Stimulated activated naive B cell treated with anti-CD40 and anti-IgM and Interleukin-4, amounts not matched to agents 10 μg/mL and 1 μg/mL and 100 μg/mL, for 72 hours (primary cell): ENCODE data around the gene TGFBR3.
"Not testable (repeated sequence)": the region's sequence is repeated elsewhere in the genome, so short reads cannot be mapped to it uniquely, and the experiment has no call there.

ENCODE experiments used
- ATAC-seq, 2 donors: fragments of 150-1000 bp; cut with Tn5 transposase; replicated peaks; 2 replicates each; pipeline ENCODE4 v1.10.0; 2021; ENCODE audit warnings: moderate library complexity in 1 of 2
- DNase-seq: peaks from one replicate; pipeline ENCODE4 v3.0.0; 2021
- H3K27ac Mint-ChIP-seq: one replicate; pipeline ENCODE4 v1.8.0; 2022; ENCODE audit warnings: mild to moderate bottlenecking, mixed read lengths
- H3K27me3 Mint-ChIP-seq, 2 donors: one replicate each; pipeline ENCODE4 v1.8.0; 2022; ENCODE audit warnings: mixed read lengths in 2 of 2
- H3K36me3 Mint-ChIP-seq, 2 donors: one replicate each; pipeline ENCODE4 v1.8.0; 2022; ENCODE audit warnings: mixed read lengths in 2 of 2, mild to moderate bottlenecking in 1 of 2
- H3K4me1 Mint-ChIP-seq, 2 donors: one replicate each; pipeline ENCODE4 v1.8.0; 2022; ENCODE audit warnings: mixed read lengths in 2 of 2, mild to moderate bottlenecking in 1 of 2
- H3K4me3 Mint-ChIP-seq, 2 donors: one replicate each; pipeline ENCODE4 v1.8.0; 2022; ENCODE audit warnings: mild to moderate bottlenecking in 2 of 2, mixed read lengths in 2 of 2, moderate library complexity in 1 of 2
- H3K9me3 Mint-ChIP-seq, 2 donors: one replicate each; pipeline ENCODE4 v1.8.0; 2022; ENCODE audit warnings: mixed read lengths in 2 of 2, mild to moderate bottlenecking in 1 of 2

The TGFBR3 gene

GRCh38 chr1:91847851-91848250 lies 38.1 kb downstream of the TGFBR3 start:
- H3K4me1 Mint-ChIP-seq, result no peaks in the 10 kb centered on the region
- ATAC-seq, result no peak
- no peak for DNase-seq
- no peak overlapping the region for H3K4me3 Mint-ChIP-seq
- no peaks in the 10 kb centered on the region for H3K36me3 Mint-ChIP-seq
- no peaks in the 10 kb centered on the region for H3K9me3 Mint-ChIP-seq
- no peak overlapping the region for H3K27ac Mint-ChIP-seq
- no peaks in the 10 kb centered on the region for H3K27me3 Mint-ChIP-seq

DNA sequence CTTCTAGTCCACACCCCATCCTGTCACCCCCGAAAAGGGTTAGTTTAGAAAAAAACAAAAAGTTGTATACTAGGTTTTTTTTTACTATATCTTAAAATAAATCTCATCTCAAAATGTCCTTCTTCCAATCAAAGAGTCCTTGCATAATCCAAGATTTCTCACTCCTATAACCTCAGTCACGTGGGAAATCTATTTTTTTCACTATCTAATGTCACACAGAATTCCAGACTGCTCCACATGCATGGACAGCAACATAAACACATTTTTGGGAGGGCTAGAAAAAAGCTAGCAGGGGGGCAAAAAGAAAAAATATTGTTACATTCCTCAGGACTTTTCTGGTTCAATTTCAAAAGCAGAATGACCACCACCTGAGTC lies 39.3 kb downstream of the TGFBR3 start:
- Mint-ChIP-seq H3K27ac (no peak overlapping the region), H3K27me3 (no peaks in the 10 kb centered on the region), H3K36me3 (no peaks in the 10 kb centered on the region), H3K9me3 (no peaks in the 10 kb centered on the region), H3K4me1 (no peaks in the 10 kb centered on the region), H3K4me3 (no peak overlapping the region)
- no peak for DNase-seq
- ATAC-seq, result no peak

GRCh38 chr1:91846007-91846638 lies 39.8 kb downstream of the TGFBR3 start:
- DNase-seq (no peak), ATAC-seq (no peak)
- no peaks in the 10 kb centered on the region for H3K9me3 Mint-ChIP-seq
- H3K36me3 Mint-ChIP-seq, result no peaks in the 10 kb centered on the region
- H3K27ac Mint-ChIP-seq, result no peak overlapping the region
- no peaks in the 10 kb centered on the region for H3K27me3 Mint-ChIP-seq
- no peaks in the 10 kb centered on the region for H3K4me1 Mint-ChIP-seq
- no peak overlapping the region for H3K4me3 Mint-ChIP-seq

- no peak for DNase-seq
- Mint-ChIP-seq H3K4me1 (no peaks in the 10 kb centered on the region), H3K27ac (no peak overlapping the region), H3K36me3 (no peaks in the 10 kb centered on the region), H3K27me3 (no peaks in the 10 kb centered on the region), H3K4me3 (no peak overlapping the region), H3K9me3 (no peaks in the 10 kb centered on the region)
- no peak for ATAC-seq
These were observed 41.0 kb downstream of the TGFBR3 start for GRCh38 chr1:91844862-91845528.

DNA sequence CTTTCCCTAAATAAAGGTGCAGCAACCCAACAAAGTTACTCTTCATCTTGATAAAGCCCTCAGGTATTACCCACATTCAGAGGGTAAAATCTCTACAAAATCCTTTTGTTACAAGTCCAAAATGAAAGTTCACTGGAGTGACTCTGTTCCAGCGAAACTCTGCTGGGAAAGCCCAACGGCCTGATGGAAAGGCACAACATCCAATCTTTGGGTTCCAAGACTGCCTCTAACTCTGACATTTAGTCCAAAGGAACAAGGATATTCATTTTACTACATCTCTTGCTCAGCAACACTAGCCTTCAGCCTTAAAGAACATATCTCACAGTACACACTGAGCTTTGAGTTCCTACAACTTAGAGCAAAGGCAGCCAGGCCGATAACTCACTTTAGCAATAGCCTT lies 42.1 kb downstream of the TGFBR3 start:
- H3K4me1 Mint-ChIP-seq, result no peaks in the 10 kb centered on the region
- H3K27me3 Mint-ChIP-seq, result peaks cover 2 to 6% of the 10 kb centered on the region in 2 donors
- ATAC-seq, result no peak
- no peak overlapping the region for H3K27ac Mint-ChIP-seq
- H3K4me3 Mint-ChIP-seq, result no peak overlapping the region
- no peaks in the 10 kb centered on the region for H3K36me3 Mint-ChIP-seq
- no peak for DNase-seq
- H3K9me3 Mint-ChIP-seq, result no peaks in the 10 kb centered on the region

GRCh38 chr1:91842563-91842962 lies 43.4 kb downstream of the TGFBR3 start:
- Mint-ChIP-seq H3K27me3 (peaks cover 5 to 9% of the 10 kb centered on the region in 2 donors), H3K4me3 (no peak overlapping the region), H3K36me3 (no peaks in the 10 kb centered on the region), H3K9me3 (no peaks in the 10 kb centered on the region), H3K4me1 (no peaks in the 10 kb centered on the region), H3K27ac (no peak overlapping the region)
- ATAC-seq (no peak), DNase-seq (no peak)

DNA sequence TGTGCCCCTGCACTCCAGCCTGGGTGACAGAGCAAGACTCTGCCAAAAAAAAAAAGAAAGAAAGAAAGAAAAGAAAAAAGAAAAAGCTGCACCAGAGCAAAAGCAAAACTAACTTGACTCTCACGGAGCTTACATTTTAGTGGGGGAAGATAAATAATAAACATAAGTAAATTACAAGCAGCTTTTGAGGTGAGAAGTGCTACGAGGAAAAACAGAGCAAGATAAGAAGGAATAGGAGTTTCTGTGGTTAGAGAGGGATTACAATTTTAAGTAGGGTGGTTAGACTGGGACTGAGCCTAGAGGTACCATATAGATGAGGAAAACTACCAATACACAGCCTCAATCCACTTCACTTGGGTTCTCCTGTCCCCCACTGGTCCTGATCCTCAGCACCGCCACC lies 43.9 kb downstream of the TGFBR3 start:
- Mint-ChIP-seq H3K4me3 (no peak overlapping the region), H3K36me3 (no peaks in the 10 kb centered on the region)
- DNase-seq, result no peak

DNA sequence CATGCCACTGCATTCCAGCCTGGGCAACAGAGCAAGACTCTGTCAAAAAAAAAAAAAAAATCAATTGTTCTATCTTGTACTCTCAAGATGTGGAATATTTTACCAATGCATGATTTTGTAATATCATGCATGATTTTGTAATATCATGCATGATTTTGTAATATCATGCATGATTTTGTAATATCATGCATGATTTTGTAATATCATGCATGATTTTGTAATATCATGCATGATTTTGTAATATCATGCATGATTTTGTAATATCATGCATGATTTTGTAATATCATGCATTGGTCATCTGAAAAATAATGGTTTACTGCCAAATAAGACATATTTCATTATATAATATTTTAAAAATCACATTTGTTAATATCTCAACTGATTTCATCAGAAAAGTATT lies 45.7 kb downstream of the TGFBR3 start:
- H3K4me3 Mint-ChIP-seq, ATAC-seq, DNase-seq, H3K9me3 Mint-ChIP-seq, H3K27me3 Mint-ChIP-seq, H3K36me3 Mint-ChIP-seq, H3K27ac Mint-ChIP-seq, H3K4me1 Mint-ChIP-seq: not testable (repeated sequence)

More for the DNA sequence above, 43.9 kb downstream of the TGFBR3 start:
- no peaks in the 10 kb centered on the region for H3K4me1 Mint-ChIP-seq
- H3K27ac Mint-ChIP-seq, result no peak overlapping the region
- H3K9me3 Mint-ChIP-seq, result no peaks in the 10 kb centered on the region
- no peak for ATAC-seq
- peaks cover 5 to 9% of the 10 kb centered on the region in 2 donors for H3K27me3 Mint-ChIP-seq

- ATAC-seq, result no peak
- H3K4me3 Mint-ChIP-seq, result no peak overlapping the region
- no peak overlapping the region for H3K27ac Mint-ChIP-seq
- no peak for DNase-seq
- no peaks in the 10 kb centered on the region for H3K4me1 Mint-ChIP-seq
- peaks cover 5 to 9% of the 10 kb centered on the region in 2 donors for H3K27me3 Mint-ChIP-seq
- H3K36me3 Mint-ChIP-seq, result no peaks in the 10 kb centered on the region
- no peaks in the 10 kb centered on the region for H3K9me3 Mint-ChIP-seq
These were observed 49.5 kb downstream of the TGFBR3 start for GRCh38 chr1:91836331-91837040.

GRCh38 chr1:91835087-91835521 lies 50.8 kb downstream of the TGFBR3 start:
- Mint-ChIP-seq H3K9me3 (no peaks in the 10 kb centered on the region), H3K27ac (no peak overlapping the region), H3K36me3 (no peaks in the 10 kb centered on the region), H3K4me1 (peaks cover 5 to 8% of the 10 kb centered on the region in 2 donors), H3K4me3 (no peak overlapping the region), H3K27me3 (peaks cover 5 to 9% of the 10 kb centered on the region in 2 donors)
- DNase-seq (no peak), ATAC-seq (no peak)

- not testable (repeated sequence) for H3K4me3 Mint-ChIP-seq, ATAC-seq, H3K27ac Mint-ChIP-seq, H3K9me3 Mint-ChIP-seq, H3K27me3 Mint-ChIP-seq, H3K36me3 Mint-ChIP-seq, DNase-seq
- peaks cover 6 to 12% of the 10 kb centered on the region in 2 donors for H3K4me1 Mint-ChIP-seq
These were observed 51.4 kb downstream of the TGFBR3 start for GRCh38 chr1:91834549-91834948.

DNA sequence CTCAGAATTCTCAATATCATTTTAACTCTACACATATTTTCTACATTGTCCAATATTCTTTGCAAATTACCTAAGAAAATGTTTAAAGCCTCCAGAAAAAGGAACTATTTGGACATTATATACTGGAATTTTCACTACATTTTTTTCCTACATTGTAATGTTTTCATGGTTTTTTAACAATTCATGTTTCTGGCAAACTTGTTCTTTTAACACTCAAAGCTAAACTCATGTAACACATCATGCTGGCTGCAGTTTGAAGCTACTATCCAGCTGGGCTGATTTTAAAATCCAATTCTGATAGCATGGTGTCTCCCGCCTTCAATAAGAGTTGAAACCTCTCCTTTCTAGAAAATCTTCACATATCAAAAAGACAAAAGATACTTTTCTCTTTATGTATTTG lies 52.0 kb downstream of the TGFBR3 start:
- Mint-ChIP-seq H3K9me3 (no peaks in the 10 kb centered on the region), H3K27ac (no peak overlapping the region), H3K27me3 (peaks cover 3 to 4% of the 10 kb centered on the region in 2 donors), H3K4me3 (no peak overlapping the region), H3K36me3 (no peaks in the 10 kb centered on the region), H3K4me1 (peaks cover 6 to 12% of the 10 kb centered on the region in 2 donors)
- no peak for DNase-seq
- no peak for ATAC-seq

GRCh38 chr1:91831132-91831930 lies 54.6 kb downstream of the TGFBR3 start:
- ATAC-seq (no peak), DNase-seq (no peak)
- H3K27ac Mint-ChIP-seq, result no peak overlapping the region
- no peaks in the 10 kb centered on the region for H3K36me3 Mint-ChIP-seq
- peaks cover 6 to 12% of the 10 kb centered on the region in 2 donors for H3K4me1 Mint-ChIP-seq
- H3K4me3 Mint-ChIP-seq, result no peak overlapping the region
- no peaks in the 10 kb centered on the region for H3K9me3 Mint-ChIP-seq
- peaks cover 5 to 6% of the 10 kb centered on the region in 2 donors for H3K27me3 Mint-ChIP-seq
